HG03460 (cell line): ENCODE data around the gene ZFR2.
"Not testable (repeated sequence)": the region's sequence is repeated elsewhere in the genome, so short reads cannot be mapped to it uniquely, and the experiment has no call there.

Experiments
- ATAC-seq: cut with Tn5 transposase; IDR thresholded peaks from one replicate; pipeline ENCODE4 v1.9.1; 2021; ENCODE audit not compliant: unreplicated experiment

Gene ZFR2

DNA sequence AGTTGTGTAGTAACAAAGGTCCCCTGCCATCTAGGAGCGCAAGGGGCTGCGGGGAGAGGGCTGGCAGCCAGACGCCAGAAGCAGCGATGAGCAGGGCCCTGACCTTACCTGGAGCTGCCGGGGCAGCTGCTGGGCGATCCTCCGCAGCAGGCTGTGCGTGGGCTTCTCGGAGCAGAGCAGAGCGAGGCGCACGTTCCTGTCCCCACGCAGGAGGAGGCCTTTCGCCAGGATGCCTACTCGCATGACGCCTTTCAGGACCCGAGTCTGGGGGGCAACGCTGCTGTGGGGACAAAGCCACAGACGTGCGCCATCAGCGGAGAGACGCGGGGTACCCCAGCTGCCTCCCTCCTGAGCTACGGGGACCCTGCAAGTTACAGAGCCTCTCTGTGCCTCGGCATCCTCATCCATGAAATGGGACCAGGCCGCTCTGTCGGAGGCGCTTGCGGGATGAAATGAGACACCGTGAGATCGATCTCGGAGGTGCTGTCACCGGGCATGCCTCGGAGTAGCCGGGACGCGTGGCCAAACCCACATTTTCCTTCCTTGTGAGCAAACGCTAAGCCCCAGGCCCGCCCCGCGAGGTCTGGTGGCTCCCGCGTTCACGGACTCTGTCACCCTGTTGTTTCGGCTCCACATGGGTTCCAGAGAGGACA lies 52.1 kb downstream of the ZFR2 start:
- no peak for ATAC-seq

DNA sequence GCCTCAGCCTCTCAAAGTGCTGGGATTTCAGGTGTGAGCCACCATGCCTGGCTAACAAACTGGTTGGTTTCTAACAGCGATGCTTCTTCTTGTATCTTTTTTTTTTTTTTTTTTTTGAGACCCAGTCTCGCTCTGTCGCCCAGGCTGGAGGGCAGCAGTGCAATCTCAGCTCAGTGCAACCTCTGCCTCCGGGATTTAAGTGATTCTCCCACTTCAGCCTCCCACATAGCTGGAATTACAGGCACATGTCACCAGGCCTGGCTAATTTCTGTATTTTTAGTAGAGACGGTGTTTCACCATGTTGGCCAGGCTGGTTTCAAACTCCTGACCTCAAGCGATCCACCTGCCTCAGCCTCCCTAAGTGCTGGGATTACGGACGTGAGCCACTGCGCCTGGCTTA lies 52.7 kb downstream of the ZFR2 start:
- not testable (repeated sequence) for ATAC-seq

DNA sequence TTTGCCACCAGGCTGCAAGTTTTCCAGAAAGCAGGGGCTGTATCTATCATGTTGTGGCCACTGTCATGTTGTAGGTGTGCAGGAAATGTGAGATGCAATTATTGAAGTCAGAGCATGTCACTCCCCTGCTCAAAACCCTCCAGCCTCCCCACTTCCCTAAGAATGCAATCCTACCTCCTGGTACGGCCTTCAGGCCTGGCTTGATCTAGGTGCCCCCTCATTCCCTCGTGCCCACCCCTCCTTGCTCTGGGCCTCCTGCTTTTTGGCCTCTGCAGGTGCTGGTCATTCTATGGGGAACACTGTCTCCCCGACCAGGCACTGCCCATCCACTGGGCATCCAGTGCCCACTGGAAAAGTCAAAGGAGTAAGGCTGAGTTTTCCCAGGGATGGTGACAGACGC lies 54.2 kb downstream of the ZFR2 start:
- ATAC-seq = no peak

DNA sequence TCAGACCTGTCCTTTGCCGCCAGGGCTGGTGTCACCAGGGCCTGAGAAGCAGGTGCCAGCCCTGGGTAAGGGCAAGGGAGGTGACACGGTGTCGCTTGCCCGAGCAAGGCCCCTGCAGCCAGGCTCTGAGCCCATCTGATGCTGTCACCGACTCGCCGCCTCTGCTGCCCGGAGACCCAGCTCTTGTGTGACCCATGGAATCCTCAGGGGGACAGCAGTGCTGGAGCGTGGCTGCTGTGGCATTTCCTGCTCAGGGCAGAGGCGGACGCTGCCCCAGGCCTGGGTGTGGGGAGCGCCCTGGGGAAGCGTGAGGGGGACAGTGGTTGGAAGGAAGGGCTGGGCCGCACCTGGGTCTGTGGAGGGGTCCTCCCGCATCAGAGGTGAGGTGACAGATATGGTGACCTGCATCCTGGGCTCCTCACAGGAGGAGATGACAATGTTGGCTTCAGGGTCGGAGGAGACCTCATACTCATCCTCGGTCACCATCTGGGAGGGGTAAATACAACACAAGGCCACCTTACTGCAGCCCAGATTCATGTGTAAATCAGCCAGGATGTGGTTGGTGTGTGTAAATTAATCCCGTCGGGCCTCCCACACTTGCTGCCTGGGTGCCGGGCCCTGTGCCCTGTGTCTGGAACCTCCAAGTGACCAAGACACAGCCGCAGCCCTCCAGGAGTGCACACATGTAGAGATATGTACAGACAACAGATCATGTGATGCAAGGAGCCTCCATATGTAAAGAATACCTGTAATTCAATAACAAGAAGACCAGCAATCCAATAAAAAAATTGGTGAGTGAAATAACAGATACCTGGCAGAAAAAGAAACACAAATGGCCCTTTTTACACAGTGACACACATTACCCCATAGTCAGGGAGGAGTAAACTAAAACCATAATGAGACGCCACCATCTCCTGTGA lies 55.1 kb downstream of the ZFR2 start:
- no peak for ATAC-seq

DNA sequence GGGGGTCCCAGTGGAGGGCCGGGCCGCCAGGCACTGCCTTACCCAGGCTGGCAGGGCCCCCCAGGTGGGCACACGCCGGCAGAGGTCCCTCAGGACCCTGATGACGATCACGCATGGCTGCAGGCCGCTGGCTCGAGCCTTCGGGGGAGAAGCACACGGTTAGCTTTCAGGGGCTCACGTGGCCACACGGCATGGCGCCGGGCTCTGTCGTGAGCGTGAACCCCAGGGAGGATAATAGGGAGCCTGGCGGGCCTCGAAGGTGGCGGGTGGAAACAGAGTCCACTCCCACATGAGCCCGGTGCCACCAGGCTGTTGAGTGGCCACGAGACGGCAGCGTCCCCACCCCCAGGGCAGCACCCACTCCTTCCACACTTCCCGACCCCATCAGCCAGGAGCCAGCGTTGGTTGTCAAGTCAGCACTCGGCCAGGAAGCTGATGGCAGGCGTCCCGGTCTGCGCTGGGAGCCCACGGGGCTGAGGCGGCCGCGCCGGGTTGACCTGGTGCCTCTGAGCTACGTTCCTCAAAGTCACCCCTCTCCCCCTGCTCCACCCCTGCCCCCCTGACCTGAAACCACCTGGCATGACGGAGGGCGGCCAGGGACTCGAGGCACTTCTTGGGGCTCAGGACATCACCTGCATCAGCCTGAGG lies 58.0 kb downstream of the ZFR2 start:
- no peak for ATAC-seq

DNA sequence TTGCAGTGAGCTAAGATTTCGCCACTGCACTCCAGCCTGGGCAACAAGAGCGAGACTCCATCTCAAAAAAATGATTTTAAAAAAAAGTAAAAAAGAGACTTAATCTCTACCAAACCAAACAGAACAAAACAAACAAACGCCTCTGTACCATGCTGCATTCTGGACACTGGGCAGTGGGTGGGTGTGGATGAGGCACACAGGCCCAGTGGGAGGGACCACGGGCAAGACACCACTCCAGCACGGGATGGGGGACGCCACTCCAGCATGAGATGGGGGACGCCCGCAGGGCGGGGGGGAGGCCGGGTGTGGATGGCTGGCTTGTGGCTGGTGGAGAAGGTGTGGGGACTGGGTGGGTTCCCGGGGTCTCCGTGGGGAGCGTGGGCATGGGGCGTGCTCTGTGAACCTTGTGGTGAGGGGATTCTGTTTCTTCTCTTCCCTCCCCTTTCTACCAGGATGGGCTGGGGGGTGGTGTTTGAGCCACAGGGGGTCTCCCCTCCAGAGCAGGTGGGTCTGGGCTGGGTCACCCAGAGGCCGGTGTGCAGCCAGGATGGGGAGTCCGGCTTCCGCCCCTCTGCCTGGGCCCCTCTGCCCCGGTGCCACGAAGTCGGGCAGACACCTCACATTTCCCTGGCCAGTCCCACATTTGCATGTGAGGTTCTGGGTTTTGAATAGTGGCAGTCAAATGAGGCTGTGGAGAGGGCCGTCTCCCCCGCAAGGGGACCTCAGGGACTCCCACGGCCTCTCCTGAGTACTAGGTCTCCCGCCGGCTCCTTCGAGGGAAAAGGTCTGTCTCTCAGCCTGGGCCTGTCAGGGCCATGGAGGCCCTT lies 58.7 kb downstream of the ZFR2 start:
- no peak for ATAC-seq

DNA sequence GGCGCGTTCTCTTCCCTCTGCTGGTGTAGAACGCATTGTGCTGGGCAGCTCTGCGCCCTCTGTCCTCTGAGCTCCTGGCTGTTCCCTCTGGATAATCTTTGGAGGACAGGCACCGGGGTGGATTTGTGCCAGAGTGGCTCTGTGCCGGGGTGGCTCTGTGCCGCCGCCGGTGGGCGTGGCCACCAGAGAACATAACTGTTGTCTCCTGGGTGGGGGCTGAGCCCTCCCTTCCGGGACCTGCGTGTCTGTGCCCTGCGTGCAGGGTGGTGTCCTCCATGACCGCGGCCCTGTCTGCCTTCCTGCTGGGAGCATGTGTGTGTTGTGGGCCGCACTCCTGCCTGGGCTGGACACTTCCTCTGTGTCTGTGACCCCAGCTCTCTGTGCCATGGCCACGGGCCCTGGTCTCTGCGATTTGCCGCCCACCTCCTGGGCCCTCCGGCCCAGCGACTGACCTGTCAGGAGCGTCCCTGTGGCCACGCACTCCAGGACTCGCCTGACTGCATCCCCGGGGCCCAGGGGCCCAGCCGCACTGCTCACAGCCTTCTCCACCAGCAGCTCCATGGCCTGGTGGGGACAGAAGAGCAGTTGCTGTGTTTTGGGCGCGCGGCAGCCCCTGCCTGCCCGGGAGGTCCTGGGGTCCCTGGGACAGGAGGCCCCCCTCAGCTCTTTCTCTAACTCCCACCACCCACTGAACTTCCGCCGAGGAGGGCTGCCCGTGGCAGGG lies 60.3 kb downstream of the ZFR2 start:
- ATAC-seq = no peak

DNA sequence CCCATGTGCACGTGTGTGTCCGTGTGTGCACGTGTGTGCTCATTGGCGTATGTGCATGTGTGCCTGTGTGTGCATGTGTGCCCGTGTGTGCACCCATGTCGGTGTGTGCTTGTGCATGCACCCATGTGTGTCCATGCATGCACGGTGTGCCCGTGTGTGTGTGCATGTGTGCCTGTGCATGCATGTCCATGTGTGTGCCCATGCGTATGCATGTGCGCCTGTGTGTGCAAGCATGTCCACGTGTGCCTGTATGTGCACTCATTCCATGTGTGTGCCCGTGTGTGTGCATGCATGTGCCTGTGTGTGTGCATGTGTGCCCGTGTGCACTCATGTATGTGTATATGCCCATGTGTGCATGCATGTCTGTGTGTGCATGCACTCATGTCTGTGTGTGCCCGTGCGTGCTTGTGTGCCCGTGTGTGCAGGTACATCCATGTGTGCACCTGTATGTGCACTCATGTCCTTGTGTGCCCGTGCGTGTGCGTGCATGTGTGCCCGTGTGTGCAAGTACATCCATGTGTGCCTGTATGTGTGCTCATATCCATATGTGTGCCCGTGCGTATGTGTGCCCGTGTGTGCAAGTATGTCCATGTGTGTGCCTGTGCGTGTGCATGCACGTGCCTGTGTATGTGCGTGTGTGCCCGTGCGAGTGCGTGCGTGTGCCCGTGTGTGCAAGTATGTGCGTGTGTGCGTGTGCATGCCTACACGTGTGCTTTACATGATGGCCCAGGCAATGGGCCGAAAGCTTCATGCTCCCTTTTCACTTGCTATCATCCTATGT lies 61.1 kb downstream of the ZFR2 start:
- no peak for ATAC-seq

DNA sequence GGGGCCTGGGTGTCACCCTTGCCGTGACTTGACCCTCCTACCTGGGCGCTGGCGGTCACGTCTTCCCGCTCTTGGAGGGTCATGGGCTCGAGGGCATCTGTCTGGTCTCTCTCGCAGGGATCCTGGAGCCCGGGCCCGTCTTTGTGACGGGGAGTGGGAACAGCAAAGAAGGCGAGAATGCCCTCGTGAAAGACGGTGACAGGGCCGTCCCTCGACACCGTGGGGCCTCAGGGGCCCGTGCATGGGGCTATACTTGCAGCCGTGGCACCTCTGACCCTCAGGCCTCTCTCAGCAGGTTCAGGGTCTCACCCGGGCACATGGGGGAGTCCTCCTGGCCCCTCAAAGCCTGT lies 61.7 kb downstream of the ZFR2 start:
- no peak for ATAC-seq

DNA sequence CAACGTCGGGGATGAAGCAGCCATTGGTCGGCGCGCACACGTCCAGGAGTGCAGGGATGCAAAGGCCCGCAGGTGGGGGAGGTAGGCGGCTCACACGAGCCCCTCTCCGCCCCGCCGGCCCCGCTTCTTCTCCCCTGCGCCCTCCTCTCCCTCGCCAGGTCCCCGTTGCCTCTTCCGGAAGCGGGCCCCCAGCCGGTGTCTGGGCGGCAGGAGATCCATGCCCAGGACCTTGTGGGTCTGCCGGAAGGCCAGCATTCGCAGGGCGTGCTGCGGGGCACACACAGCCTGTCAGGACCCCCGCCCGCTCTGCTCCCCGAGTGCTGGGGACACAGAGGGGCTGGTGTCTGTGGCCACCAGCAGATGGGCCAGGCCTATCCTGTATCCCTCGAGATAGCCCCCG lies 63.0 kb downstream of the ZFR2 start:
- ATAC-seq = no peak

DNA sequence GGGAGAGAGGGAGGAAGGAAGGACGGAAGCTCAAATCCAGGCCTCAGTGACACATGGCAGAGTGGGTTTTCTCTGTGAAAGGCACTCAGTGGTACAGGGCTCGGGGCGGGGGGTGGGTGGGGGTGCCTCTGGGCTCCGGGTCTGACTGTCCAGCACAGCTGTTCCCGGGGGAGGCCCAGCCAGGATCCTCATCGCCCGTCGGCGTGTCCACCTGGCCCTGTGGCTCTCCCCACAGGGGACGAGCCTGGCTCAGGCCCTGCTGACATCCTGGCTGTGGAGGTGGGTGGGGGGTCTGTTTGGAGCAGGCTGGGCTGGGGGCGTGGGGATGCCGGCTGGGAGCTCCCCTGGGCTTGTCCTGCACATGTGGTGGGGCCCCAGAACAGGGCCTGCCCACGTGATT lies 64.4 kb downstream of the ZFR2 start:
- ATAC-seq = no peak

DNA sequence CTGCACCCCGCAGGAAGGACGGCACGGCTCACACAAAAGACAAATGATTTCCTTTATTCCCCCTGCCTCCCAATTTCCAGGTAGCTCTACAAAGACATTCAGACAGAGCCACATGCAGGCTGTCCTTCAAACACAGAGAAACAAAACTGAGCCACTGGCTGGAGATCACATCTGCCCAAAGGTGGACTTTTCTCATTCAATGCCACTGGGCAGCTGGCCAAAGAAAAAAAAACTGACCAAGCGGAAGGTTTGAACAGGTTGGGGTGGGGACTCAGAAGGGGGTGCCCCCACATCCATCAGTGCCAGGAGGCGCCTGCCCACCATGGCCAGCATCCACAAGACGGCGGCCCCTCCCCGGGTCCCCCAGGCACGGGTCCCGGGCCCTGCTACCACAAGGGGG lies 64.9 kb downstream of the ZFR2 start:
- ATAC-seq = no peak

DNA sequence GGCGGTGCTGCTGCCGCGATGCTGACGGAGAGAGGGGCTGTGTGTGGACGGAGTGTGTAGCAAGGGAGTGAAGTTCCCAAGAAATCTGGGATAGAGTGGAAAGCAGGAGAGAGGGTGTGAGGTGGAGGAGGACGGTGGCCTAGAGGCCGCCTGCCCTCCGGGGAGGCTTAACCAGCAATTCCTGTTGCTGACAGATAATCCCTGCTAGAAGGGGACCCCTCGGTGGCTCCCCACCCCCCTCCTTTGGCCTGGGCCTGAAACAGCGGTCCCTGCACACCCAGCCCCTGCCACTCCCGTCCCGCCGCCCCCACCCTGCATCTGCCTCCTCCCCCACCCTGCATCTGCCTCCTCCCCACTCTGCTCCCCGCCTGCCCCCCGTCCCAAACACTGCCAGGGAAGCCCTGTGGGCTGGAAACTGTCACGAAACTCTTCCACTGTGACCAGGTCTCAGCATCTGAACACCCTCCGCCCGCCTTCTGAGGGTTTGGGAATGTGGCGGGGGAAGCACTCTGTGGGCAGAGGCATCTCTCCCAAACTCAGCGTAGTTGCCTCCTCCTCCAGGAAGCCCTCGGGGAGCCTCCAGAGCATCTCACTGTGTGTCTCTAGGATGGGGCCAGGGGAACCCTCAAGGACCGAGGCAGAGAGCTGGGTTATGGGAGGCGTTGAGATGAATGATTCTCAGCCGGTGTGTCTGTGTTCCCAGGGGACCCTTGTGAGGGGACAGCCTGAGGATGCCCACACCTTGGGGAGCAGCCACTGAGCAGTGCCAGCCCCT lies 65.5 kb downstream of the ZFR2 start:
- no peak for ATAC-seq

DNA sequence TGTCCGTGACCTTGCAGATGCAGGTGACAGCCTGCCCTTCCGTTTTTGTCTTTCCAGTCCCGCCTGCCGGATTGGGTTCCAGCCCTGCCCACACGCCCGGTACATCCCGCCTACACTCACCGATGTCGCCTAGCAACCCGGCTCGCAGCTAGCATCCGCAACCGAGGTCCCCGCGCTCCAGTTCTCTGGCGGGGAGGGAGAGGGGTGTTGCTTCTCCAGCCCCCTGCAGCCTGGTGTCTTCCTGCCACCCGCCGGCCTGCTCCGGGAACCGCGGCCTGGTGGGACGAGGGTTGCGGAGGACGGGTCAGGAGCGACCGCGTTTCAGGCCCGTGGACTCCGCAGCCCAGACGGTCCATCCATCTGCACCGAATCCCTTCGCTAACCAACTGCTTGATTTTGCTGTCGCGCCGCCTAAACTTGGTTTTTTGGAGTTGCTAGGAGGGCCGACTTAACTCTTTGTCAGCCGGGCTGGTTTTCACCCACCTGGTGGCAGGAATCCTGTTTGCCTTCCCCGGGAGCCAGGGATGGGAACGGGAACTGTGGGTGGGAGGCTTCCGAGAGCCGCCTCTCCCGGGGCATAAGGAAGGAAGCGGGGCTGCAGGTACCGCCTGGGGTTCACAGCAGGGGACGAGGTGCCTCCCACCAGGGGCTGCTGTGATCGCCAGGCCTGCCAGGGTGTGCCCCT lies 67.3 kb downstream of the ZFR2 start:
- no peak for ATAC-seq

DNA sequence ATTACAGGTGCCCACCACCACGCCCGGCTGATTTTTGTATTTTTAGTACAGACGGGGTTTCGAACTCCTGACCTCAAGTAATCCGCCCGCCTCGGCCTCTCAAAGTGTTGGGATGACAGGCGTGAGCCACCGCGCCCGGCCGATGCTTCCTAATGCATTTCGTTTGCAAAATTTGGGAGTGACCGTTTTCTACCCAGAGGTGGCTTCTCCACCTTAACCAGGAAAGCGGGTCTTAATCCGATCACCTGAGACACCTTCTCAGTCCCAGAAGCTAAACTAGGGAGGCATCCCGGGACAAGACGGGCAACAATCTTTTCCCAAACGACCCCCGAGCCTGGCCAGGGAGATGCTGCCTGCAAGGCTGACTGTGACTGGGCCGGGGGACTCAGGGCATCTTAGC lies 67.8 kb downstream of the ZFR2 start:
- no peak for ATAC-seq

DNA sequence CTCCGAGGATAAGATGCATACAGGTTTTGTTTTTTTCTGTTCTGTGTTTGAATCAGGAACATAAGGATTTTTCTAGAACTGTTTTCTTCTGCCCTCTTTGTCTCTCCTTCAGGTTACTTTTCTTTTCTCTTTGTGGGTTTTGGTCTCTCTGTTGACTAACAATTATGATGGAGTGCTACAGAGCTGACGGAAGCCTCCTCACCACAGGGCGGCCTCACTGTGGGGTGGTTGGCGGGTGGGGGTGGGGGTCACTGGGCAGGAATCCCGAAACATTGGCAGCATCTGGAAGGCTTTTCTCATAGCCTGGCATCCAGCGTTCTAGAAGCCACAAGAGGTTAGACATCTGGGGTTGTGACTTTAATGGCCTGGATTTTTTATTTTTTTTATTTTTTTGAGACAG lies 70.7 kb downstream of the ZFR2 start:
- ATAC-seq = no peak

DNA sequence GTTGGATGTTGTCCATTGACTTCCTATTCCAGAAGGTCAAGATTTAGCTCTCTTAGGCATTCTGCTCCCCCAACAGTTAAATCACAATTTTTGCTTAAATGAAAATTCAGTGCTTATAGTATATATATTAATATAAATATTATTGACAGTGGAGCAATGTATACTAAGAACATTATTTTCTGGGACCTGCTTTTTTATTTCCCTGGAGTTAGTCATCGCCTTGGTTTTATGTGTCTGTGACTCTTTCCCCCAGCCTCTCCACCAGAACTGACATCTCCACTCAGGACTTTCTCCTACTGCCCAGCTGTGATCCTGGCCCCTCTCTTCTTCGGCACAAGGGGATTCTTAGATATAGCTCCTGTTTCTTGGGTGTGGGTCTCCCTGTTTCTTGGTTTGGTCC lies 72.5 kb downstream of the ZFR2 start:
- no peak for ATAC-seq

DNA sequence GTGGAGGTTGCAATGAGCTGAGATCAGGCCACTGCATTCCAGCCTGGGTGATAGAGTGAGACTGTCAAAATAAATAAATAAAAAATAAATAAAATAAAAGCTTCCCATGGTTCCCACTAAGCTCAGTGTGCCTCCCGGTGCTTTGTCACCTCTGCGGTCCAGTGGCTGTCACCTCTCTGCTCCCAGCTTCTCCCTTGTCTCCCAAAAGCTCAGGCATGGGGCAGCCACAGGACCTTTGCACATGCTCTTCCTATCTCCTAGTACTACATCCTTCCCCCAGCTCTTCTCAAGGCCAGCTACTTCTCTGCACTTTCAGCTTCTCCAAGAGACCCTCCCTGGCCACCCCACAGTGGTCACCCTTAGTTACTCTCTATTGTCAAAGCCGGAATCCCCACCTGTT lies 75.0 kb downstream of the ZFR2 start:
- ATAC-seq = no peak

DNA sequence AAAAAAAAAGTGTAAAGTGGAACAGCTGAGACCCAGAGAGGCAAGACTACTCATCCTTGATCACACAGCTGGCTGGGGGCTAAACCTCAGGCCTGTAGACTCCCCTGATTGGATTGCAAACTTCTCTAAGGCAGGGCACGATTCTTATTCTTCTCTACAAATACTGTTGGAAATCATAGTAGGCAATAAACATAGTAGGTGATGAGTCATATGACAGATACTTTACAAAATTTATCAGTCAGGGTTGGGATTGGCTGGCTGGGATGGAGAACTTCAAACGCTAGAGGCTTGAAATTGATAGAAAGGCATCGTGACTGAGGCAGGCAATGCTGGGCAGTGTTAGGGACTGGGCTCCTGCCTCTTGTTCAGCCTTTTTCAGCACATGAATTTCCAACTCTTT lies 76.7 kb downstream of the ZFR2 start:
- no peak for ATAC-seq
